Anterior cingulate cortex (tissue), 58 donors: Measurements from ENCODE around the gene C2CD4C.
"Not testable (repeated sequence)": the region's sequence is repeated elsewhere in the genome, so short reads cannot be mapped to it uniquely, and the experiment has no call there.

Experiments used
- DNase-seq, 58 donors: peaks; one replicate each; lab custom pipeline; 2025; lab: John Stamatoyannopoulos, UW

C2CD4C gene

DNA sequence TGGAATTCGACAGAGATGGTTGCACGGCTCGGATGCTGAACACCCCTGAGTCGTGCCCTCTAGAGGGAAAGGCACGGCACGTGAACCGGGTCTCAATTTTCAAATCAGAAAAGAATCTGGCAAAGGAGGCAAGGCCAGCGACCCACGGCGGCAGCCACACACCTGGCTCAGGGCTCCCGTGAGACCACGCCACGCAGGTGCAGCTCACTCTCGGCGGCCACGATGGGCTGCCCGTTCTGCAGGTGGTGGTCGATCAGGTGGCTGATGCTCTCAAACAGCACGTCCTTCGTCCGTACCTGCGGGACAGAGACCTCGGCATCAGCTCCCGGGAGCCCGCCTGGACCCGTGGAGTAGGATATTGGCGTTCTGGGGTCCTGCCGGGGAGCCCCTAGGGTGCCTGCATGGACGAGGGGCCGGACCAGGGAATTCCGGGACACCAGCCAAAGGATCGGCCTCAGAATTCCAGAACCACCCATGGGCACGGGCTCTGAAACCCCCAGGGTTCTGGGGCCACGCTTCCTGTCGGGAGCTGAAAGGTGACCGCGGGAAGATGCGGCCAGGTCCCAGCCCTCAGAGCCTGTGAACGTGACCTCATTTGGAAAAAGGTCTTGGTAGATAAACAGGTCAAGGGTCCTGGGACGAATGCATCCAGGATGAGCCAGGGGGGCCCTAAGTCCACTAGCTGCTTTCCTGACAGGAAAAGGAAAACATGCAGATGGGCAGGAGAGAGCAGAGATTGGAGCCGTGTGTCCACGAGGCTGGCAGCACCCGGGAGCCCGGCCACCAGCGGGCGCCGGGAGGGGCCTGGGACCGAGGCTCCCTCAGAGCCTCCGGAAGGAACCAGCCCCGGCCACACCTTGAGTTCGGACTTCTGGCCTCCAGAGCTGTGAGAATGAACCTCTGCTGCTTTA lies 10.1 kb upstream of the C2CD4C start:
- no peak for DNase-seq

DNA sequence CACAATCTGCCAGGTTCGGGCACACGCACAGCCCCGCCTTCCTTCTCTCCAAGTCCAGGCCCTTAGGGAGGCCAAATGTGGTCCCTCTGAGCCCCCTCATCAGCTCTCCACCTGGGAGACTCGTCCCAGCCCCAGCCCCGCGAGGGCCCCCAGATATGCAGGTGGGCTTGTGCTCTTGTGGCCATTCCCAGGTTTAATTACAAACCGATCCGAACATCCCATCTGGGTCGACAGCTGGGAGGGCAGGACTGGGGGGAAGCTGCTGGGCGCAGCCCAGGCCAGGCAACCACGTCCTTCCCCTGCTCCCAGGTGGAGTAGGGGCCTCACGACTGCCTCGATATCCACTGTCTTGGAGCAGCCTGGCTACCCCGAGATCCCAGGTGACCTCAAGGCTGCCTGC lies 7.5 kb upstream of the C2CD4C start:
- no peak for DNase-seq

- DNase-seq: no peak
Measured at GRCh38 chr19:415292-415691, 6.3 kb upstream of the C2CD4C start.

DNA sequence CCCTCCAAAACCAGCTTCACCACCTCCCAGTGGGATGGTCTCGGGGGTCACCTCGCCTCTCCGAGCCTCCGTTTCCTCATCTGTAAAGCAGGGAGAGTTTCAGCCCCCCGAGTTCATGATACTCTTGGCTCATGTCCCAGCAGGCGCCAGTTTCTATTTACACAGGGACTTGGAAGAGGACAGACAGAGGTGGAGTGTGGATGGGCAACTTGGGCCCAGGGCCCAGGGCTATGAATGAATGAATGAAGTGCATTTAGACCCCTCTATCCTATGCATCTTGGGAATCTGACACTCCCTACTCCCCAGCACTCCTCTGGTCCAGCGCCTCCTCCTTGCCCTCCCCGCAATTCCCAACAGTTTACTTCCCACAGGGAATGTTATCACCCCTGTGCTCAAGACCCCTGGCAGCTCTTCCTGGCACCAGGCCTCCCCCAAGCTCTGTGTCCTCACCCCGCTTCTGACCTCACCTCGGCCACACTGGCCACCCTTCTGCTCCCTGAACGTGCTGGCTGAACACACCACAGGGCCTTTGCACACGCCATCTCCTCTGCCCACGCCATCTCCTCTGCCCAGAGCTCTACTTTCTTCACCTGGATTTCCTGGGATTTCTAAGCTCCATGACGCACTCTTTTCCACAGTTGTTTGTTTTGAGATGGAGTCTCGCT lies 4.9 kb upstream of the C2CD4C start:
- no peak for DNase-seq

- DNase-seq: no peak
Measured at GRCh38 chr19:412356-413355, 3.7 kb upstream of the C2CD4C start.

DNA sequence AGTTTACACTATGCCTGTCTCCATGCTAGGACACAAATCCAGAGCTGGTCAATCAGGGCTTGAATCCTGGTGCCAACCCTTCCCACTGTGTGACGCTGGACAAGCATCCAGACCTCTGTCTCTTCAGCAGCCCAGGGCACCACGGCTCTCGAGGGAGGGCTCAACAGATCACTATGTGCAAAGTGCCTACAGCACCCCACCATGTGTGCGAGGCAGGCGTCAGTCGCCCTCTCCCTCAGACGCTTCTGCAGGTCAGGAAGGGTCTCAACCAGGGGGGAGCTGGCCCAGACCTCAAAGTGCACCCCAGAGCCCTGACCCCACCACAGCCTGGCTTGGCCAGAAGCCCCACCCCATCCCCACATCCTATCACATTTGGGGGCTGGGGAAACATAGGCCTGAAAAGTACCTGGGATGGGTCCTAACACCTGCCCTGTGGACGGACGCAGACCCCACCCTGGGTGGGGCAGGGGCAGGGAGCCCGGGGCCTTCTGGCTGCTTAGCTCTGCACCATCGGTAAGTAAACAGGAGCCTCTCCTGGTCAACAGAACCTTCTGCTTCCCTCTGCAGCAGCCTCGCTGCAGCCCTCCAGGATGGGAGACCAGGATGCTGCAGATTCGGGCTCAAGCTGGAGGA lies 2.9 kb upstream of the C2CD4C start:
- DNase-seq: no peak

DNA sequence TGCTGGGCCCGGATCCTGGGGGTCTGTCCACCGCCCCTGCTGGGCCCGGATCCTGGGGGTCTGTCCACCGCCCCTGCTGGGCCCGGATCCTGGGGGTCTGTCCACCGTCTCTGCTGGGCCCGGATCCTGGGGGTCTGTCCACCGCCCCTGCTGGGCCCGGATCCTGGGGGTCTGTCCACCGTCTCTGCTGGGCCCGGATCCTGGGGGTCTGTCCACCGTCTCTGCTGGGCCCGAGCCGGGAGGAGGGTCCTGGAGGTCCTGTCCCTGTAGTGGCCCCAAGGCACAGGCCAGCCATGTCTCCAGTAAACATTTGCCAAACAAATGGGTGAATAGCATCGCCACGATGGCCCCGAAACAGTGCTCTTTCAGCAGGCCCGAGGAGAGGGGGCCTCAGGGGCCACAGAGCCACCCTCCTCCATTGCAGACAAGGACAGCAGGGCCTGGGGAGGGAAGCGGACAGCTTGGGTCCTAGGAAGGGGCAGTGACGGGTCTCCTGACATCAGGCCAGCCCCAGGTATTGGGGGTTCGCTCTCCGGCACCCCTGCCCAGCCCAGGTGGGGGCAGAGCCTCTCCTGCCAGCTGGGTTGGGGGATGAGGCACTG lies 2.3 kb upstream of the C2CD4C start:
- not testable (repeated sequence) for DNase-seq

- DNase-seq: peak in 1 of 58 donors; percentile 22
Measured at GRCh38 chr19:410243-410781, 1.4 kb upstream of the C2CD4C start.

DNA sequence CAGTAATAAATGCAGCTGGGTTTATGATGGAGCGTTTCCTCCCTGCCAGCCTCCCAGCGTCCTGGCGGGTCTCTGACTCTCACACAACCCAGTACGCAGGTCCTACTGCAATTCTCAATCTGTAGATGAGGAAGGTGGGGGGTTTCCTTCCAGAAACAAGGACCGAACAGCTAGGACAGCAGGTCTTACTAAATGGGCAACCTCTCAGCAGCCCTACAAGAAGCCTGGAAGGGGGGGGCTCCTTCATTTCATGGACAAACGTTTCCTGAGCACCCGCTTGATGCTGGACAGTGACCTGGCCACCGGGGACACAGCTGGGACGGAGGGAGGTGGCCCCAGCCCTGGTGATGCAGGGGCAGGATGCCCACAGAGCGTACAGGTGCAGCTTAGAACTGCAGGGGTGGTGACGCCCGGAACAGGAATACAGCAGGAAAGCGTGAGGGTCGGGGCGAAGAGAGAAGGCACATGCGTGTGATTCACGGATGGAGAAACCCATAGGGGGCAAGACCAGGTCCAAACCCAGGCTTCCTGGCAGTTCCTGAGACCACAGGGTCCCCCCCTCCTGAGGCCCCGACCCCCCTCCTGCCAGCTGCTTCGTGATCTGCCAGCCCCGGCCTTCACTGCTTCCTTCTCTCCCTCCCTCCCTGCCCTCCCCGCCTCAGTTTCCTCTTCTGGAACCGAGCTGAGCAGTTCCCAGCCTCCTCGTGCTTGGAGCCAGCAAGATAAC lies 732 bp upstream of the C2CD4C start:
- no peak for DNase-seq

GRCh38 chr19:408441-408901 lies 476 bp downstream of the C2CD4C start:
- no peak for DNase-seq

DNA sequence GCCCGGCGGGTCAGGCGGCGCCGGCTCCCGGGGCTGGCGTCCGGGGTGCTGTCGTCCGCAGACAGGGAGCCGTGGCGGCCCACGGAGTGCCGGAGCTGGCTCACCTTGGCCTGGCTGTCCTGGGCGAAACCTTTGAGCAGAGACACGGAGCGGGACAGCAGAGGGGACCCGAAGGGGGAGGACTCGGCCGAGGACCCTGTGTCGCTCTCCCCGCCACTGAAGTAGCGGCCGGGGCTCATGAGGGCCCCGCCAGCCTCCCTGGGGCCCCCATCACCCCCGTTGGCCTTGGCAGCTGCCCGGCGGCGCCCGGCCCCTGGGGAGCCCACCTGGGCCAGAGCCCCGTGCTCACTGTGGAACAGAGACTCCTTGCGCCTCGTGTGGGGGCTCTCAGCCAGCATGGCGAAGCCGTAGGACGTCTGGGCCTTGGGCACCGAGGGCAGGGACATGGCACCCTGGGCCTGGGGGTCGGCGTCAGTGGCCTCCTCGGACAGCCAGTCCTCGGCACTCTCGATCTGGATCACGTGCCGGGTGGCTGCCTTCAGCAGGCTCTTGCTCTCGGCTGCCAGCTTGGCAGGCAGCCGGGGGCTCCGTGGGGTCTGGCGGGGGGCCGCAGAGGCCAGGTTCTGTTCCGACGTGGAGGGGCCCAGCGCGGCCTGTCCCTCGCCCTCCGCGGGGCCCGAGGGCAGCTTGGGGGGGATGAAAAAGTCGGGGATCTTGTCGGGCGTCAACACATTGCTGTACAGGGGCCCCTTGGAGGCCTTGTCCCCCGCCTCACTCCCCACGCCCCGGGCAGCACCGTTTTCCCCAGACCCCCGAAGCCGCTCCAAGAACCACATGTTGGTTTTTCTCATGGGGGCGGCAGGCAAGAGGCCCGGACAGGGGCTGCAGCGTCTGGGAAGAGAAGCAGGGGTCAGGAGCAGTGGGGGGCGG lies 1.2 kb downstream of the C2CD4C start:
- DNase-seq: no peak

- no peak for DNase-seq
Measured at GRCh38 chr19:406971-407510, 1.9 kb downstream of the C2CD4C start.

GRCh38 chr19:406135-406781 lies 2.7 kb downstream of the C2CD4C start:
- DNase-seq: no peak

GRCh38 chr19:405121-405965 lies 3.6 kb downstream of the C2CD4C start:
- no peak for DNase-seq

DNA sequence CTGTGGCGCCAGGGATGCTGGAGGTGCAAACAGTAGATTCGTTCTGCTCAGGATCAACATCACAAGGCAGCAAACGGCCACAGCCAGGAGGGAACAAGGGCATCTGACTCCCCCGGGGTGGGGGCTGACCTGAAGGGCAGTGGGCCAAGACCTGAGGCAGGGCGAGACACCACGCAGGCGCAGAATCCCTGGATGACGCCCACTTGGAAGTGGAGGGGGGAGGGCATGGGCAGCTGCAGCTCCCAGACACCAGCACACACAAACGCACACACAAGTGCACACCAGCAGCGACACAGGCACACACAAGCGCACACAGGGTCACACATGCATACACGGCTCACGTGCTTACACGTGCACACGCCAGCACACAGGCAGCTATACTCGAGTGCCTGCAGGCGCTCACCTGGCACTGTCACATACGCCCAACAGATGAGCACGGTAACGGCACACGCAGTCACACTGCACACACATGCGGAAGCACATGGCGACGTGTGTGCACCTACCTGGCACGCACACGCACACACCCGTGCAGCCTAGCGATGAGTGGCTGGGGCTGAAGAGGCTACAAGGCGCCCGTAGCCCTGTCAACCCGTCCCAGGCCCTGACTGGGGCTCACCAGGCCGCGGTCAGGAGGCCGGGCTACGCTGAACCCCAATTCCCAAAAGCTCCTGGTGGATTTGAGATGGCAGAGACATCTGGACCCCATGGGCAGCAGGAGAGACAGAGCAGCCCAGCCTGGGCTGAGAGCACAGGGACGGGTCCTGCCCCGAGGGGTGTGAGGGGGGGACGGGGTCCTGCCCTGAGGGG lies 5.5 kb downstream of the C2CD4C start:
- no peak for DNase-seq
